Type B pancreatic cell (in vitro differentiated cells): Measurements from ENCODE around the gene PITX3. TPM values are rescaled to one million over a fixed set of nuclear protein-coding genes. Genes with fewer than 3 reads are reported as not detected.
A peak's percentile ranks its signal among the peaks of the same experiment; 100 is the strongest.

Experiments
- DNase-seq: peaks from one replicate; pipeline ENCODE4 v3.0.0; 2021; ENCODE audit warnings: mixed read lengths; ENCODE audit not compliant: unreplicated experiment; ENCODE audit errors: extremely low spot score
- H3K27ac Mint-ChIP-seq: 2 replicates; pipeline ENCODE4 v1.8.0; 2021; ENCODE audit warnings: mild to moderate bottlenecking, mixed read lengths
- H3K27me3 Mint-ChIP-seq: 2 replicates; pipeline ENCODE4 v1.8.0; 2021; ENCODE audit warnings: mixed read lengths
- H3K36me3 Mint-ChIP-seq: 2 replicates; pipeline ENCODE4 v1.8.0; 2021; ENCODE audit warnings: mixed read lengths
- H3K4me1 Mint-ChIP-seq: one replicate; pipeline ENCODE4 v1.8.0; 2021; ENCODE audit warnings: mixed read lengths; ENCODE audit not compliant: unreplicated experiment
- H3K4me3 Mint-ChIP-seq: 2 replicates; pipeline ENCODE4 v1.8.0; 2021; ENCODE audit warnings: mild to moderate bottlenecking, mixed read lengths
- H3K9me3 Mint-ChIP-seq: 2 replicates; pipeline ENCODE4 v1.8.0; 2021; ENCODE audit warnings: mixed read lengths
- long read RNA-seq: library from polyadenylated mRNA; unstranded; transcript quantifications from one replicate; pipeline ENCODE4 v2.0.0, GENCODE V29; 2020
- total RNA-seq: library from RNA; stranded (reverse); gene quantifications from 2 replicates; pipeline ENCODE4 v1.2.1, GENCODE V29; 2021; ENCODE audit warnings: low replicate concordance
- TF ChIP-seq, protein P1 (sequence below): fragments of 200-600 bp; sonication (generic); conservative IDR thresholded peaks from 2 replicates; pipeline ENCODE4 v1.5.0; 2021; ENCODE audit warnings: antibody characterized with exemption, mild to moderate bottlenecking

PITX3 gene
- total RNA-seq = 0.34 TPM in 1 of 2 replicates, not detected in the other
- long read RNA-seq = 0 reads

DNA sequence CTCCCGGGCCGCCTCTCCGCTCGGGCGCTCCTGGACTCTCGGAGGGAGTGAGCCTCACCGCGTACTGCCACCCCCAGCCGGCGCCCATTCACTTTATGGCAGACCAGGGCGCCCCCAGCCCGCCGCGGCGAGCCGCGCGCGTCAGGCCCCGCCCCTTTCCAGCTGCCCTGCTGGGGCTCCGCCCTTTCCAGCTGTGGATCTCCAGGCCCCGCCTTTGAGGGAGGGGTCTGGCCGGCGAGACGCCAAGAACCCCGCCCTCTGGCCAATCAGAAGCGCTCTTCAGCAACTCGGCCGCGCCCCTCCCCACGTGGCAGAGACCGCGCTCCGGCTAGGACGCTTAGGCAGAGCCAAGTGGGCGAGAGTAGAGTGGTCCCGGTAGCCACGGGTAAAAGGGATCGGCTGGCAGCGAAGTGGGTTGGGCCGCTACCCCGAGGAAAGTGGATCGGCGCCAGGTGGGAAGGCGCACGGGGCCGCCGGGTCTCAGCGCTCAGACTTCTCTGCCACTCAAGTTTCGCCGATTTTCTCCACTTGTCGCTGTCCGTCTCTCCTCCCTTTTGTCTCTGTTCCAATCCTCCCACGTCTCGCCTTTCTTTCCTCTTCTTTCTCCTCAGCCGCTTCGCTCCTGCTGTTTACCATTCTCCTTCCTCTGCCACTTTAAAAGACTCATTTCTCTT, at the start of gene PITX3:
PITX3 (minus strand) TSS at position 69 of the 674 bp plus-strand sequence. CDS start 9,432 bp downstream, outside the sequence.
- H3K27me3 Mint-ChIP-seq = peaks cover 65% of the 10 kb centered on the region
- DNase-seq = peak; percentile 94
- H3K4me3 Mint-ChIP-seq = peak within 1 kb of the TSS; percentile 87
- peaks cover 5% of the 10 kb centered on the region for H3K36me3 Mint-ChIP-seq
- H3K9me3 Mint-ChIP-seq = no peaks in the 10 kb centered on the region
- peak within 1 kb of the TSS; percentile 12 for H3K27ac Mint-ChIP-seq
- TF ChIP-seq, protein P1, sequence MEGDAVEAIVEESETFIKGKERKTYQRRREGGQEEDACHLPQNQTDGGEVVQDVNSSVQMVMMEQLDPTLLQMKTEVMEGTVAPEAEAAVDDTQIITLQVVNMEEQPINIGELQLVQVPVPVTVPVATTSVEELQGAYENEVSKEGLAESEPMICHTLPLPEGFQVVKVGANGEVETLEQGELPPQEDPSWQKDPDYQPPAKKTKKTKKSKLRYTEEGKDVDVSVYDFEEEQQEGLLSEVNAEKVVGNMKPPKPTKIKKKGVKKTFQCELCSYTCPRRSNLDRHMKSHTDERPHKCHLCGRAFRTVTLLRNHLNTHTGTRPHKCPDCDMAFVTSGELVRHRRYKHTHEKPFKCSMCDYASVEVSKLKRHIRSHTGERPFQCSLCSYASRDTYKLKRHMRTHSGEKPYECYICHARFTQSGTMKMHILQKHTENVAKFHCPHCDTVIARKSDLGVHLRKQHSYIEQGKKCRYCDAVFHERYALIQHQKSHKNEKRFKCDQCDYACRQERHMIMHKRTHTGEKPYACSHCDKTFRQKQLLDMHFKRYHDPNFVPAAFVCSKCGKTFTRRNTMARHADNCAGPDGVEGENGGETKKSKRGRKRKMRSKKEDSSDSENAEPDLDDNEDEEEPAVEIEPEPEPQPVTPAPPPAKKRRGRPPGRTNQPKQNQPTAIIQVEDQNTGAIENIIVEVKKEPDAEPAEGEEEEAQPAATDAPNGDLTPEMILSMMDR = no peak
- H3K4me1 Mint-ChIP-seq = peaks cover 11% of the 10 kb centered on the region

DNA sequence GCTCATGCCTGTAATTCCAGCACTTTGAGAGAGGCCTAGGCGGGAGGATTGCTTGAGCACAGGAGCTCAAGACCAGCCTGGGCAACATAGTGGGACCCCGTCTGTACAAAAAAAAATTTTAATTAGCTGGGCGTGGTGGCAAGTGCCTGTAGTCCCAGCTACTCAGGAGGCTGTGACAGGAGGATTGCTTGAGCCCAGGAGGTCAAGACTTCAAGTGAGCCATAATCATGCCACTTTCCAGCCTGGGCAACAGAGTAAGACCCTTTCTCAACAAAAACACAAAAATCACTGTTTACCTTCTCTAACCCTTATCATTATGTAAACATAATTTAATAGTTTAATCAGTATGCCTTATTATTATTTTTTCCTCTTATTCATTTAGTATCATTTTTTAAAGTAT, 48.5 kb upstream of the PITX3 start:
- Mint-ChIP-seq H3K9me3 (no peaks in the 10 kb centered on the region), H3K4me3 (no peak overlapping the region), H3K27me3 (no peaks in the 10 kb centered on the region), H3K4me1 (peaks cover 9% of the 10 kb centered on the region), H3K36me3 (peaks cover 7% of the 10 kb centered on the region), H3K27ac (no peak overlapping the region)
- TF ChIP-seq, protein P1 = no peak
- no peak for DNase-seq

DNA sequence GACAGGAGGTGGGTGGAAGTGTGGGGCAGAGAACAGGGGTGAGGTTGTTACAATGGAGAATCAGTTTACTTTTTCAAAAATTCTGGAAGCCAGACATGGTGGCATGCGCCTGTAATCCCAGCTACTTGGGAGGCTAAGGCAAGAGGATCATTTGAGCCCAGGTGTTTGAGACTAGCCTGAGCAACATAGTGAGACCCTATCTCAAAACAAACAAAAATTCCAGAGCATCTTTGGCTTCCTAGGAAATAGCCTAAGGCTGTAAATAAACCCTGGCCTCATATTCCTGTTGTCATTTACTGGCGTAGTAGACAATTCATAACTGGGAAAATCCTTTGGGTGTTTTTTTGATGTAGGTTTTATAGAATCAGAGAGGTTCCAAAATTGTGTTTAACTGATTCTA, 48.0 kb upstream of the PITX3 start:
- H3K27ac Mint-ChIP-seq = no peak overlapping the region
- peaks cover 7% of the 10 kb centered on the region for H3K36me3 Mint-ChIP-seq
- peaks cover 9% of the 10 kb centered on the region for H3K4me1 Mint-ChIP-seq
- H3K4me3 Mint-ChIP-seq = no peak overlapping the region
- DNase-seq = no peak
- TF ChIP-seq, protein P1 = no peak
- no peaks in the 10 kb centered on the region for H3K9me3 Mint-ChIP-seq
- H3K27me3 Mint-ChIP-seq = no peaks in the 10 kb centered on the region

DNA sequence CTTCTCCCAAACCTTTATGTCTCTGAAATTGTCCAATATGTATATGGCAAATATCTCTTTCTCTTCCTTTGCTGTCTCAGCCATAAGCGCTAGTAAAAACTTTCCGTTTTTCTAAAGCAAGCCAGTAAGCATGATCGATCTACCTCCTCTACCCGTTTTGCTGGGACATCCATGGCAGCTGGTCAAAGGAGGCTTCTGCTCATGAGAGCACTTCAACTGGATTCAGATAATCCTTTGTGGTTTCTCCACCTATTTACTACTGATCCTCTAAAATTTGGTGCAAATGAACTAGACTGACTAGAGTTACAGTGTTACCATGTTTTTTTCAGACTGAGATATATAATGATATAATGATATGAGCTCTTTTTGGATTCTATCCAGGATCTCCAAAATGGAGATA, 46.7 kb upstream of the PITX3 start:
- no peaks in the 10 kb centered on the region for H3K27me3 Mint-ChIP-seq
- TF ChIP-seq, protein P1 = no peak
- no peak overlapping the region for H3K4me3 Mint-ChIP-seq
- no peaks in the 10 kb centered on the region for H3K9me3 Mint-ChIP-seq
- H3K4me1 Mint-ChIP-seq = peaks cover 17% of the 10 kb centered on the region
- H3K27ac Mint-ChIP-seq = no peak overlapping the region
- DNase-seq = no peak
- H3K36me3 Mint-ChIP-seq = peaks cover 15% of the 10 kb centered on the region

DNA sequence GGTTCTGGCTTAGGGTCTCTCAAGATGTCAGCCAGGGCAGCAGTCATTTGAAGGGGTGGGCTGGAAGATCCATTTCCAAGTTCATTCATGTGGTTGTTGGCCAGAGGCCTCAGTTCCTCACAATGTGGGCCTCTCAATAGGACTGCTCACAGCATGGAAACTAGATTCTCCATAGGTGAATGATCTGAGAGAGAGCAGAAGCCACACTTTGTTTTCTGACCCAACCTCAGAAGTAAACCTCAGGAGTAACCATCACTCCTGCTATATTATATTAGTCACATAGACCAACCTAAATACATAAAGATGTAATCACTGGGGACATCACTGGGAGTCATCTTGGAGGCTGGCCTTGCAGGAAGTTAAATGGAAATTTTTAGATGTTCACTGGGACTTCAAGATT, 46.2 kb upstream of the PITX3 start:
- Mint-ChIP-seq H3K27ac (no peak overlapping the region), H3K9me3 (no peaks in the 10 kb centered on the region), H3K4me1 (peaks cover 21% of the 10 kb centered on the region), H3K36me3 (peaks cover 15% of the 10 kb centered on the region), H3K4me3 (no peak overlapping the region), H3K27me3 (no peaks in the 10 kb centered on the region)
- TF ChIP-seq, protein P1 = no peak
- DNase-seq = no peak
